ENCODE data around the gene PPP3R1. TPM values are rescaled to one million over a fixed set of nuclear protein-coding genes. Genes with fewer than 3 reads are reported as not detected.
A peak's percentile ranks its signal among the peaks of the same experiment; 100 is the strongest.

PPP3R1 gene
- total and polyA plus RNA-seq, 9 of the 15 experiments (the other 6 are each of a cell fraction or from before 2014, with no cell fraction given): 3.7 to 70.0 (median 24.8) TPM

GRCh38 chr2:68287580-68288441 lies 35.5 kb upstream of the PPP3R1 start (continued):
- TF ChIP-seq NUFIP1 (IDR thresholded peaks at IDR 0.05; ENCODE audit: partially characterized antibody): no peak
- TF ChIP-seq RHOXF2B (CRISPR knock-in tag; conservative IDR thresholded peaks at IDR 0.05): no peak
- TF ChIP-seq GTF3C2 (IDR thresholded peaks at IDR 0.05; ENCODE audit: borderline replicate concordance, extremely low read depth, insufficient read length): no peak
- TF ChIP-seq RAD21 (CRISPR knock-in tag; conservative IDR thresholded peaks at IDR 0.05 in 1 of 2, IDR thresholded peaks at IDR 0.05 in 1 of 2): no peak; a peak in 1 of 4 replicates
- TF ChIP-seq PRDM10 (IDR thresholded peaks at IDR 0.05; ENCODE audit: partially characterized antibody): no peak
- TF ChIP-seq PHB2 (IDR thresholded peaks at IDR 0.05; ENCODE audit: low read depth): no peak
- no peak for TF ChIP-seq ZNF668 (CRISPR knock-in tag; IDR thresholded peaks at IDR 0.05)
- no peak for TF ChIP-seq ELK3 (CRISPR knock-in tag; IDR thresholded peaks at IDR 0.05)
- TF ChIP-seq PREB (CRISPR knock-in tag; IDR thresholded peaks at IDR 0.05): no peak
- no peak for TF ChIP-seq ZNF431 (CRISPR knock-in tag; IDR thresholded peaks at IDR 0.05)
- TF ChIP-seq PHF20 (IDR thresholded peaks at IDR 0.05; ENCODE audit: partially characterized antibody): no peak
- TF ChIP-seq ZNF324 (CRISPR knock-in tag; IDR thresholded peaks at IDR 0.05): no peak
- 0 out of 2 replicates have a peak, but pooled peaks have one; percentile 15 for TF ChIP-seq ZBTB17 (CRISPR knock-in tag; IDR thresholded peaks at IDR 0.05)
- no peak for TF ChIP-seq RUNX1 (IDR thresholded peaks at IDR 0.05; ENCODE audit: low read depth)
- TF ChIP-seq CCAR2 (IDR thresholded peaks at IDR 0.05; ENCODE audit: low read depth, low read length): no peak
- no peak for TF ChIP-seq ZFP91 (CRISPR knock-in tag; IDR thresholded peaks at IDR 0.05)
- no peak for TF ChIP-seq HEY1 (CRISPR knock-in tag; IDR thresholded peaks at IDR 0.05; ENCODE audit: borderline replicate concordance)

All from K562 (cell line).